Mesothelial cell of epicardium (in vitro differentiated cells): Measurements from ENCODE around the gene TUBB. TPM values are rescaled to one million over a fixed set of nuclear protein-coding genes. Genes with fewer than 3 reads are reported as not detected.
"Not testable (repeated sequence)": the region's sequence is repeated elsewhere in the genome, so short reads cannot be mapped to it uniquely, and the experiment has no call there.

Experiments
- DNase-seq, 2 experiments: peaks; one replicate each; pipeline ENCODE4 v3.0.0; 2021; ENCODE audit warnings: low spot score in 2 of 2; ENCODE audit not compliant: unreplicated experiment in 2 of 2
- H3K27ac Mint-ChIP-seq: 2 replicates; pipeline ENCODE4 v1.8.0; 2021; ENCODE audit warnings: mixed read lengths
- H3K27me3 Mint-ChIP-seq: 2 replicates; pipeline ENCODE4 v1.8.0; 2021; ENCODE audit warnings: low read depth, mixed read lengths
- H3K36me3 Mint-ChIP-seq: 2 replicates; pipeline ENCODE4 v1.8.0; 2021; ENCODE audit warnings: mixed read lengths
- H3K4me1 Mint-ChIP-seq: 2 replicates; pipeline ENCODE4 v1.8.0; 2021; ENCODE audit warnings: mixed read lengths
- H3K4me3 Mint-ChIP-seq: 2 replicates; pipeline ENCODE4 v1.8.0; 2021; ENCODE audit warnings: mild to moderate bottlenecking, moderate library complexity, mixed read lengths
- H3K9me3 Mint-ChIP-seq: 2 replicates; pipeline ENCODE4 v1.8.0; 2021; ENCODE audit warnings: mixed read lengths
- CTCF ChIP-seq: fragments of 200-600 bp; sonication (generic); IDR thresholded peaks from one replicate; pipeline ENCODE4 v1.5.0; 2021; ENCODE audit warnings: antibody characterized with exemption; ENCODE audit not compliant: unreplicated experiment
- total RNA-seq: library from RNA; stranded (reverse); gene quantifications from 3 replicates; pipeline ENCODE4 v1.2.1, GENCODE V29; 2021

TUBB gene
- total RNA-seq, 1 donor from 2014 or later: 1,094 TPM

GRCh38 chr6:30763155-30763617, 43.0 kb downstream of the TUBB start:
- H3K9me3 Mint-ChIP-seq: no peaks in the 10 kb centered on the region
- no peak for TF ChIP-seq CTCF
- DNase-seq: no peak
- H3K4me3 Mint-ChIP-seq: no peak overlapping the region
- no peaks in the 10 kb centered on the region for H3K27me3 Mint-ChIP-seq
- H3K4me1 Mint-ChIP-seq: peaks cover 74% of the 10 kb centered on the region
- H3K27ac Mint-ChIP-seq: peak overlapping the region; percentile 95
- no peaks in the 10 kb centered on the region for H3K36me3 Mint-ChIP-seq

- Mint-ChIP-seq H3K27me3 (no peaks in the 10 kb centered on the region), H3K9me3 (no peaks in the 10 kb centered on the region), H3K4me3 (peak overlapping the region; percentile 38), H3K27ac (peak overlapping the region; percentile 95), H3K4me1 (peaks cover 77% of the 10 kb centered on the region), H3K36me3 (no peaks in the 10 kb centered on the region)
- DNase-seq: peak in 1 of 2 experiments; percentile 43
- TF ChIP-seq CTCF: no peak
Observed at GRCh38 chr6:30763618-30764489, 43.7 kb downstream of the TUBB start.

- H3K4me3 Mint-ChIP-seq: peak overlapping the region; percentile 38
- not testable (repeated sequence) for H3K27me3 Mint-ChIP-seq, H3K36me3 Mint-ChIP-seq, H3K9me3 Mint-ChIP-seq, DNase-seq
- peak overlapping the region; percentile 95 for H3K27ac Mint-ChIP-seq
- peaks cover 78% of the 10 kb centered on the region for H3K4me1 Mint-ChIP-seq
Observed at GRCh38 chr6:30764490-30765043, 44.4 kb downstream of the TUBB start.

- peak overlapping the region; percentile 95 for H3K27ac Mint-ChIP-seq
- not testable (repeated sequence) for DNase-seq, H3K9me3 Mint-ChIP-seq, H3K4me3 Mint-ChIP-seq, H3K36me3 Mint-ChIP-seq, H3K27me3 Mint-ChIP-seq
- peaks cover 76% of the 10 kb centered on the region for H3K4me1 Mint-ChIP-seq
Observed at GRCh38 chr6:30765495-30765894, 45.3 kb downstream of the TUBB start.

- no peak for DNase-seq
- peak overlapping the region; percentile 43 for H3K27ac Mint-ChIP-seq
- no peaks in the 10 kb centered on the region for H3K27me3 Mint-ChIP-seq
- no peaks in the 10 kb centered on the region for H3K9me3 Mint-ChIP-seq
- no peak for TF ChIP-seq CTCF
- H3K4me1 Mint-ChIP-seq: peaks cover 68% of the 10 kb centered on the region
- H3K4me3 Mint-ChIP-seq: no peak overlapping the region
- H3K36me3 Mint-ChIP-seq: no peaks in the 10 kb centered on the region
Observed at GRCh38 chr6:30766461-30767157, 46.5 kb downstream of the TUBB start.

- no peaks in the 10 kb centered on the region for H3K27me3 Mint-ChIP-seq
- peak overlapping the region; percentile 76 for H3K27ac Mint-ChIP-seq
- TF ChIP-seq CTCF: no peak
- no peaks in the 10 kb centered on the region for H3K9me3 Mint-ChIP-seq
- peaks cover 67% of the 10 kb centered on the region for H3K4me1 Mint-ChIP-seq
- H3K36me3 Mint-ChIP-seq: no peaks in the 10 kb centered on the region
- no peak overlapping the region for H3K4me3 Mint-ChIP-seq
- no peak for DNase-seq
Observed at GRCh38 chr6:30767158-30767943, 47.2 kb downstream of the TUBB start.
